IPS DF 6.9 (cell line): ENCODE data around the gene DPH1.

Experiments used
- DNase-seq: peaks from one replicate; pipeline ENCODE4 v3.0.0-alpha.2; 2013; ENCODE audit warnings: low read depth, low spot score
- H3K27ac ChIP-seq: one replicate; pipeline ENCODE4 v1.5.1; 2013; ENCODE audit warnings: low read length, control low read depth
- H3K27me3 ChIP-seq: 2 replicates; pipeline ENCODE4 v1.6.1; 2013; ENCODE audit warnings: mild to moderate bottlenecking, low read length; ENCODE audit not compliant: control insufficient read depth, insufficient read depth
- H3K36me3 ChIP-seq: 2 replicates; pipeline ENCODE4 v1.6.1; 2013; ENCODE audit warnings: low read length; ENCODE audit not compliant: control insufficient read depth, insufficient read depth
- H3K4me1 ChIP-seq: 2 replicates; pipeline ENCODE4 v1.6.1; 2013; ENCODE audit warnings: low read length; ENCODE audit not compliant: control insufficient read depth, insufficient read depth
- H3K4me3 ChIP-seq: 2 replicates; pipeline ENCODE4 v1.5.1; 2013; ENCODE audit warnings: mild to moderate bottlenecking, low read length
- H3K9me3 ChIP-seq: 2 replicates; pipeline ENCODE4 v1.6.1; 2013; ENCODE audit warnings: low read length, inconsistent platforms; ENCODE audit not compliant: control insufficient read depth, insufficient read depth
- WGBS: extraction: QIAGEN DNeasy Blood & Tissue Kit; methylation state at CpG from one replicate; pipeline ENCODE4 v1.1.7; 2013; ENCODE audit warnings: mixed read lengths, missing lambda C conversion rate; ENCODE audit not compliant: insufficient read length, insufficient coverage; 5-methylcytosine and 5-hydroxymethylcytosine counted together

DPH1 gene

GRCh38 chr17:2071455-2072281, 41.7 kb downstream of the DPH1 start:
- no peak overlapping the region for H3K27ac ChIP-seq
- H3K36me3 ChIP-seq, result peaks cover 4% of the 10 kb centered on the region; the same call in 1 of the 2 replicates
- no peaks in the 10 kb centered on the region for H3K27me3 ChIP-seq
- no peak for DNase-seq
- no CpG with 5 or more reads among the region's 31 CpGs for WGBS
- peaks cover 3% of the 10 kb centered on the region for H3K4me1 ChIP-seq
- no peak overlapping the region for H3K4me3 ChIP-seq
- H3K9me3 ChIP-seq, result no peaks in the 10 kb centered on the region

GRCh38 chr17:2074919-2075318, 45.0 kb downstream of the DPH1 start:
- WGBS, result no CpG with 5 or more reads among the region's 10 CpGs
- Histone ChIP-seq H3K4me3 (no peak overlapping the region), H3K27me3 (no peaks in the 10 kb centered on the region), H3K4me1 (peaks cover 3% of the 10 kb centered on the region), H3K36me3 (no peaks in the 10 kb centered on the region; the same call in none of the 2 replicates), H3K27ac (no peak overlapping the region), H3K9me3 (no peaks in the 10 kb centered on the region)
- no peak for DNase-seq

- no peak overlapping the region for H3K4me3 ChIP-seq
- H3K27ac ChIP-seq, result no peak overlapping the region
- no peaks in the 10 kb centered on the region for H3K27me3 ChIP-seq
- no peaks in the 10 kb centered on the region; the same call in none of the 2 replicates for H3K36me3 ChIP-seq
- H3K4me1 ChIP-seq, result peaks cover 2% of the 10 kb centered on the region; the same call in 1 of the 2 replicates
- no peak for DNase-seq
- H3K9me3 ChIP-seq, result no peaks in the 10 kb centered on the region
- WGBS, result no CpG with 5 or more reads among the region's 13 CpGs
These were observed 45.6 kb downstream of the DPH1 start for GRCh38 chr17:2075336-2076086.

GRCh38 chr17:2076087-2076984, 46.4 kb downstream of the DPH1 start:
- WGBS, result no CpG with 5 or more reads among the region's 17 CpGs
- no peak overlapping the region for H3K27ac ChIP-seq
- no peak overlapping the region for H3K4me3 ChIP-seq
- peaks cover 2% of the 10 kb centered on the region; the same call in 1 of the 2 replicates for H3K4me1 ChIP-seq
- DNase-seq, result no peak
- H3K36me3 ChIP-seq, result peaks cover 4% of the 10 kb centered on the region
- H3K9me3 ChIP-seq, result no peaks in the 10 kb centered on the region
- no peaks in the 10 kb centered on the region for H3K27me3 ChIP-seq

- peaks cover 4% of the 10 kb centered on the region for H3K36me3 ChIP-seq
- peaks cover 2% of the 10 kb centered on the region; the same call in 1 of the 2 replicates for H3K4me1 ChIP-seq
- H3K27ac ChIP-seq, result no peak overlapping the region
- H3K4me3 ChIP-seq, result no peak overlapping the region
- no CpG with 5 or more reads among the region's 8 CpGs for WGBS
- H3K9me3 ChIP-seq, result no peaks in the 10 kb centered on the region
- no peaks in the 10 kb centered on the region for H3K27me3 ChIP-seq
- DNase-seq, result no peak
These were observed 47.1 kb downstream of the DPH1 start for GRCh38 chr17:2077040-2077439.

GRCh38 chr17:2081564-2081963, 51.6 kb downstream of the DPH1 start:
- H3K27ac ChIP-seq, result no peak overlapping the region
- no peaks in the 10 kb centered on the region for H3K9me3 ChIP-seq
- no peak for DNase-seq
- H3K36me3 ChIP-seq, result peaks cover 4% of the 10 kb centered on the region; the same call in 1 of the 2 replicates
- H3K4me1 ChIP-seq, result no peaks in the 10 kb centered on the region
- WGBS, result no CpG with 5 or more reads among the region's 9 CpGs
- H3K27me3 ChIP-seq, result no peaks in the 10 kb centered on the region
- no peak overlapping the region for H3K4me3 ChIP-seq

DNA sequence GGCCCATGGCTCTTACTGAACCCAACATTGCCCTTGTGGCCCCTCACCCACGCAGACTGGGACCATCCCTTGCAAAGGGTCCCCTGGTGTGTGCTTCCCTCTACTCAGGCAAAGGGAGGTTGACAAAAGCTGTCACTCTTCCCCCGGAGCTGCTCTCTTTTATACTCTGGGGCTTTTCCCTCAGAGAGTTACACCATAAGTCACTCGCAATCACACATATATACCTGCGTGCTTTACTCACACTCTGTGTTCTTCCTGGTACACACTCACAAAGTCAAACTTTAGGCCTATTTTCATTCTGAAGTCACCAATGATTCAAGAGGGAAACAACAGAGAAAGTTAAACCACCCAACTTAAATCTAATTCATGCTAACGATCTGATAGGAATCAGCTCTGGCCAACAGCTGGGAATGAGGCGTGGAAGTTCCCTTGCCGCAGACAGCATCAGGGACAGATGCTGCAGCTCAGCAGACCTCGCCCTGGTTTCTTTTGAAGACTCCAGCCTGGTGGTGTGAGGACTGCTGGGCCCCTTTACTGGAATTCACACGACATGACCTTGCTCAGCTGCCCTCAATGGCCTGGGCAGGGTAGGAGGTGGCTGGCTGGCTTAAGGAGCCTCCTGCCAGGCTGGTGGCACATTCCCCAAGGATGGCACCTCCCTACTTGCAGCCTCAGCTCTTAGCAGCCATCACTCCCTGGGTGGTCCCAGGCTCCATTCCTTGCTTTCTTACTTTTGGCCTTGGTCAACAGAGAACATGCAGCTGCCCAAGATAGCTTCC, 52.2 kb downstream of the DPH1 start:
- Histone ChIP-seq H3K27ac (no peak overlapping the region), H3K4me3 (no peak overlapping the region), H3K4me1 (no peaks in the 10 kb centered on the region), H3K36me3 (peaks cover 4% of the 10 kb centered on the region; the same call in 1 of the 2 replicates), H3K9me3 (no peaks in the 10 kb centered on the region), H3K27me3 (no peaks in the 10 kb centered on the region)
- WGBS, result no CpG with 5 or more reads among the region's 9 CpGs
- DNase-seq, result no peak

GRCh38 chr17:2083613-2084035, 53.7 kb downstream of the DPH1 start:
- no CpG with 5 or more reads among the region's 7 CpGs for WGBS
- no peak overlapping the region for H3K27ac ChIP-seq
- peaks cover 4% of the 10 kb centered on the region; the same call in 1 of the 2 replicates for H3K36me3 ChIP-seq
- DNase-seq, result no peak
- no peaks in the 10 kb centered on the region for H3K9me3 ChIP-seq
- H3K4me1 ChIP-seq, result no peaks in the 10 kb centered on the region
- no peak overlapping the region for H3K4me3 ChIP-seq
- no peaks in the 10 kb centered on the region for H3K27me3 ChIP-seq

- Histone ChIP-seq H3K27me3 (no peaks in the 10 kb centered on the region), H3K9me3 (no peaks in the 10 kb centered on the region), H3K4me1 (no peaks in the 10 kb centered on the region), H3K36me3 (peaks cover 4% of the 10 kb centered on the region; the same call in 1 of the 2 replicates), H3K27ac (no peak overlapping the region), H3K4me3 (no peak overlapping the region)
- DNase-seq, result no peak
- no CpG with 5 or more reads among the region's 8 CpGs for WGBS
These were observed 54.2 kb downstream of the DPH1 start for GRCh38 chr17:2084036-2084765.
